HG03442 (cell line): Measurements from ENCODE around the gene AUP1.

Experiments used
- ATAC-seq: cut with Tn5 transposase; IDR thresholded peaks from one replicate; pipeline ENCODE4 v1.9.1; 2021; ENCODE audit warnings: mild to moderate bottlenecking, moderate library complexity; ENCODE audit not compliant: unreplicated experiment

AUP1 gene

GRCh38 chr2:74514368-74515270, 14.9 kb downstream of the AUP1 start, which contains the start of gene TLX2:
Gene TLX2, plus strand, starts transcription at chr2:74514450. Its CDS starts 357 bp downstream, at chr2:74514807.
- no peak for ATAC-seq

DNA sequence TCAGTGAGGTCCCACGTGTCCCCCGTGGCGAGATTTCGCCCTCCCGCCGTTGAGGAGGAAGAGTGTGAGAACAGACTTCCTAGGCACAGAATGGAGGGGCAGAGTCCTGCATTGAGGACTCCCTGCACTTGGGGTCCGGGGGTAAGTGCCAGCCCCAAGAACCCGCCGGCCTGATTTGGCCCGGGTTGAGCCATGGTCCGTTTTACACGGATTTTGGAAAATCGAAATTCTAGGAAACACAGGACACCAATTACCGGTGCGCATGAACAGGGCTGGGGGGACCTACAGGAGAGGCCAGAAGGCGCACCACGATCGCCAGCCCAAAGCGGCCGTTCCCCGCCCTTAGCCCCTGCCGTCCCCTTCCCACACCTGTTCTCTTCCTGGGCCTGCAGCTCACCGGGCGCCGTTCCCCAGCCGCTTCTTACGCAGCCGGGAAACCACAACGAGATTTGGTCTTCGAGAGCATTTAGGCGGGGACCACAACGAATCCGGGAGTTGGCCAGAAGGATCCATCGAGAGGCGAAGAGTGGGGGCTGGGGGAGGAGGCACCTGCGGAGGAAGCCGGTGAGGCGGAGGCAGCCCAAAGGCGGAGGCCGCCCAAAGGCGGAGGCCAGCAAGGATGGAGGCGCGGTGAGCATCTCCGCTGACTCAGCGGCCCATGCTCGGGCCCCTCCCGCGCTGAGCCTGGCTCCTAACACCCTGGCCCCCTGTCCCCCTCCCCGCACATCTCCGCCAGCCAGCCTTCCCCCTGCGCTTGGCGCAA, 15.7 kb downstream of the AUP1 start:
- ATAC-seq = no peak

GRCh38 chr2:74512744-74513604, 16.5 kb downstream of the AUP1 start:
- ATAC-seq = no peak

- ATAC-seq = no peak
These were observed 18.2 kb downstream of the AUP1 start for GRCh38 chr2:74511104-74511989.

DNA sequence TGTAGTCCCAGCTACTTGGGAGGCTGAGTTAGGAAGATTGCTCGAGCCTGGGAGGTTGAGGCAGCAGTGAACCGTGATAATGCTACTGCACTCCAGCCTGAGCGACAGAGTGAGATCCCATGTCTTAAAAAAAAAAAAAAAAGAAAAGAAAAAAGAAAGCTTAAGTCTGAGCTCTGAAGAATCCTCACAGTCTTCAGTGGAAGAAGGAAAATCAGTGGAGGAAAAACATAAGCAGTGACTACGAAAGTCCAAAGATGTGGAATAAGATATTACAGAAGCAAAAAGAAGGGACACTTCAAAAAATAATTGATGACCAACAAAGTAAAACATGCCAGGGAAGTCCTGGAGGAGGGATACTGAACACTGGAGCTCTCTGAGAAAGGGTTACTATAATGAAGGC, 19.2 kb downstream of the AUP1 start:
- no peak for ATAC-seq

DNA sequence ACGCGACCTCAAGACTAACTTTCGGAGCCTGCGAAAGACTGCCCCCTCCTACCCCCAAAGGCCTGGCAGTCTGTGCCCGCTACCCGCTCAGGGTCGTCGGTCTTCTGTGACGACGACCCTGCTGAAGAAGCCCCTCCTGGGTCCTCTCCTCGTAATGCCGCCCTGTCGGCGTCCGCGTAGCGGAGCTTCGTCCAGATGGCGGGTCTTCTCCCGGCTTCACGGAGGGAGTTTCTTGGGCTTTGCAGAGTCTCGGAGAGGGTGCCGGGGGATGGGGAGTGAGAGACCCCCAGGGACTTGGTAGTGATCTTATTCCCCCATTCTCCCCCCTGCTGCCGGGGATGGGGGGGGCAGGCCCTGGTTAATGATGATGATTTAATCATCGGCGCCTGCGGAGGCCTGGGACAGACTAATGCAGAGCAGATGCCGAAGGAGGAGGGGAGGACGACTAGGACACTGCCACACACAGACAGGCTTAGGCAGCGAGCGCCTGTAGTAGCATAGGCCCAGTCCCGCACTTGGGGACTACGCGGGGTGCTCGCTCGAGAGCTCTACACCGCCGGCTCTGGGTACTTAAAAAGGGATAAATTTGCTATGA, 21.5 kb downstream of the AUP1 start:
- ATAC-seq = peak; percentile 6

- peak; percentile 87 for ATAC-seq
These were observed 22.2 kb downstream of the AUP1 start, which contains the start of gene PCGF1 for GRCh38 chr2:74507145-74507925. Gene PCGF1, minus strand, starts transcription at chr2:74507695. Its CDS starts 27 bp downstream, at chr2:74507668.

GRCh38 chr2:74505448-74506246, 23.9 kb downstream of the AUP1 start:
- no peak for ATAC-seq

GRCh38 chr2:74504591-74504990, 24.9 kb downstream of the AUP1 start:
- no peak for ATAC-seq

GRCh38 chr2:74503506-74504475, 25.7 kb downstream of the AUP1 start:
- no peak for ATAC-seq

DNA sequence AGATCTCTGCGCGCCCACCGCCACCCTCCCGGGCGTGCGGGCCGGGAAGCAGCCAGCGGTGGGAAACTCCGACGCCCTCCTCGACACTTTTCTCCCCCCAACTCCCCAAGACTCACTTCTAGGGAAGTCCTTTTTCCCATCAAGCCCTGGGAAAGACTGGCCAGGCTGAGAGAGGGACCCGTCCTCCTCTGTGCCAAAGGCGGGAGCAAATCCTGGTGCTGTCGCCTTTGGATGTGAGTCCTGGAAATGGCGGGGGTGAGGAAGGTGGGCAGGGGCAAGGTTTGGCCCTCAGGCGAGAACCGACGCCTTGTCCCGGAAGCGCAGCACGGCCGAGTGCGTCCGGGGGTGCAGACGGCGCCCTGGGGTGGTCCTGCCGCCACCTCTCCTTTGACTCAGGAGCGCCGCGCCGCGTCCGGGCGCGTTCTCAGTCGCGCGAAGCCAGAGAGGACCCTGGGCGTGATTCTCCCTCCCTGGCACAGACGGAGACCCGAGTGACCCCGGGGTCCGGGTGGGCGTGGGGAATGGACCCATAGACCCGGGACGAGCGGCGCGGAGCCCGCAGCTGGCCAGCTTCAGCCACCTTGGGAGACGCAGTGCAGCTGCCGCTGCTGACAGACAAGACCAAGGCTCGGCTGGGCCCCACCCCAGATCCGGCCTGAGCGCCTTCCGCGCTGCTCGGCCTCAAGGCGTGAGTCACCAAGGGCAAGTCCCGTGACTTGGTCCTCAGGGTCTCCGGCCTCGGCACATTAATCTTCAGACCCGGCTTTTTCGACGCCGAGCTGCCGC, 26.6 kb downstream of the AUP1 start:
- peak; percentile 36 for ATAC-seq

- ATAC-seq = no peak
These were observed 27.3 kb downstream of the AUP1 start for GRCh38 chr2:74502147-74502719.

DNA sequence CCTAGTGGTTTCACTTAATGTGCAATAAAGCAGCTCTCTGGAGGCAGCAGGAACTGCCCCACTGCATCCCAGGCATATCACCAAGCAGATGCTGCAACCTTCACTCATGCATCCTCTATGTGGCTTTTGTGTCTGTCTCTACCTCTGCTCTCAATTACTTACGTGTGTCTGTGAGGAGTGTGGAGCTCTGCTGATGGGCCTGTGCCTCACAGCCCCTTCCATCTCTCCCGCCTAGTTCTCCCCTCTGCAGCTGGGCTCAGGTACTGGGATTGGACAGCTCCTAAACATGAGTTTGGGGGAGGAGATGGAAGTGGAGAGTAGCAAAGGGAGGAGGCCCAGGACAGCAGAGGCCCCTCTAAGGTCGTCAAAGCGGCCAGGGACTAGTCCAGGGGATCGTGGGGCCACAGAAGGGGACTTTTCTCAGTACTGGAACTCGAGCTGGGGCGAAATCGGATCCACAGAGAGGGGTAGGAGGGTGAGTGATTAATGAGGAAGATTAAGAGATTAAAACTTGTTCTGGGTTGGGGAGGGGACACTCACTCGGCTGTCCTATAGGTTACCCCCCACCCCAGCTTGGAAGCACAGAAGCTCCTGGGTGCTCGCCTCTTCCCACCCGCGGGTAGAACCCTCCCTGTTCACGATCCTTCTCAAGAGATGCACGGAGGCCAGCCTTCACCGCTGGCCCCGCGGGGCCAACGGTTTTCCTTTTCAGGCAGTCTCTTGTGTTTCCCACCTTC, 28.0 kb downstream of the AUP1 start:
- no peak for ATAC-seq

DNA sequence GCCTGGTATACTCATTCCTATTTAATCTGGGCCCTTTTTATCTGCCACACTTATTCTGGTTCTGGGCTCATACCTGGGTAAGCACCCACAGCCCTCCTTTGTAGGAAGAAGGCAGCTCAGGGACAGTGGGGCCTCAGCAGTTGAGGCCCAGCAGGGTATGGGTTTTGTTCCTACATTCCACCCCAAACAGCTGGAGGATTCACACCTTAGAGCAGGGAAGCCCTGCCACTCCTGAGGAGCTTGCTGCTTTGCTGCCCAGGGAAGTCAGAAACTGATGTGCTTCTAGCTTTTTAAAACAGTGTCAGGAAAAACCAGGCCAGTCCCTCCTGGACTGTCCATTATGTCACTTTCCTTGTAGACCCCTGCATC, 28.9 kb downstream of the AUP1 start:
- no peak for ATAC-seq
